SK-N-SH (cell line): ENCODE measurements around the gene ALPI. TPM values are rescaled to one million over a fixed set of nuclear protein-coding genes. Genes with fewer than 3 reads are reported as not detected.

Experiments
- CTCF ChIA-PET: fragments of 300-600, 350-600 bp; formaldehyde crosslinking; extraction: SDS; loops from one replicate; lab custom pipeline; 2021; lab: Yijun Ruan, JAX
- POLR2A ChIA-PET: fragments of 350-600 bp; sonication (Branson Sonifier 250); formaldehyde crosslinking; extraction: SDS; loops from one replicate; lab custom pipeline; 2020; ENCODE audit warnings: antibody characterized with exemption, inconsistent platforms; lab: Yijun Ruan, JAX
- DNase-seq: peaks from one replicate; pipeline ENCODE4 v3.0.0; 2012
- H2AFZ ChIP-seq: fragments of 200-600 bp; sonication (generic); 2 replicates; pipeline ENCODE4 v1.8.1; 2016; ENCODE audit warnings: antibody characterized with exemption, mild to moderate bottlenecking, low read depth
- H3F3A ChIP-seq: fragments of 200-600 bp; sonication (generic); replicated peaks from 2 replicates; pipeline ENCODE3; 2016; ENCODE audit warnings: antibody characterized with exemption, mild to moderate bottlenecking; ENCODE audit not compliant: insufficient read depth
- H3K27ac ChIP-seq, 2 experiments: fragments of 200-500 bp in 1 of 2; fragments of 200-600 bp in 1 of 2; sonication (Bioruptor generic) in 1 of 2; sonication (generic), shearing (Covaris generic) in 1 of 2; 2 replicates each; pipeline versions ENCODE4 v1.5.1 to v1.6.1; 2014 to 2016; ENCODE audit warnings: low read depth in 2 of 2, inconsistent platforms in 1 of 2, low read length in 1 of 2, mild to moderate bottlenecking in 1 of 2, mixed read lengths in 1 of 2
- H3K27me3 ChIP-seq: fragments of 200-600 bp; sonication (generic), shearing (Covaris generic); 2 replicates; pipeline ENCODE4 v1.6.1; 2016; ENCODE audit warnings: mixed run types; ENCODE audit not compliant: insufficient read depth
- H3K36me3 ChIP-seq, 2 experiments: fragments of 200-500 bp in 1 of 2; fragments of 200-600 bp in 1 of 2; sonication (Bioruptor generic) in 1 of 2; sonication (generic) in 1 of 2; replicated peaks in 1 of 2; 2 replicates each; pipeline versions ENCODE3 to v1.5.1; 2014 to 2016; ENCODE audit warnings: low read length in 1 of 2, mild to moderate bottlenecking in 1 of 2; ENCODE audit not compliant: insufficient read depth in 2 of 2, control insufficient read depth in 1 of 2
- H3K4me1 ChIP-seq, 2 experiments: fragments of 200-500 bp in 1 of 2; fragments of 200-600 bp in 1 of 2; sonication (Bioruptor generic) in 1 of 2; sonication (generic), shearing (Covaris generic) in 1 of 2; 2 replicates each; pipeline versions ENCODE4 v1.5.1 to v1.6.1; 2014 to 2016; ENCODE audit warnings: low read depth in 1 of 2, low read length in 1 of 2, mixed run types in 1 of 2; ENCODE audit not compliant: insufficient read depth in 2 of 2, control insufficient read depth in 1 of 2
- H3K4me2 ChIP-seq: fragments of 200-600 bp; sonication (generic), shearing (Covaris generic); 2 replicates; pipeline ENCODE4 v1.6.1; 2017; ENCODE audit warnings: mixed run types
- H3K4me3 ChIP-seq, 2 experiments: fragments of 200-500 bp in 1 of 2; fragments of 200-600 bp in 1 of 2; sonication (Bioruptor generic) in 1 of 2; sonication (generic), shearing (Covaris generic) in 1 of 2; 2 replicates each; pipeline versions ENCODE4 v1.5.1 to v1.8.1; 2014 to 2016; ENCODE audit warnings: low read depth in 2 of 2, inconsistent platforms in 1 of 2, low read length in 1 of 2, mild to moderate bottlenecking in 1 of 2, mixed read lengths in 1 of 2, moderate library complexity in 1 of 2
- H3K79me2 ChIP-seq: fragments of 200-600 bp; sonication (generic); 2 replicates; pipeline ENCODE4 v1.8.1; 2017; ENCODE audit warnings: mild to moderate bottlenecking; ENCODE audit not compliant: insufficient read depth
- H3K9ac ChIP-seq: fragments of 200-600 bp; sonication (generic); 2 replicates; pipeline ENCODE4 v1.6.1; 2017; ENCODE audit warnings: mixed run types
- H3K9me2 ChIP-seq: fragments of 200-600 bp; sonication (generic); 2 replicates; pipeline ENCODE4 v1.6.1; 2017; ENCODE audit warnings: mixed run types
- H3K9me3 ChIP-seq: fragments of 200-600 bp; sonication (generic); 2 replicates; pipeline ENCODE4 v1.6.1; 2017; ENCODE audit warnings: mixed run types, mild to moderate bottlenecking, moderate library complexity
- H4K20me1 ChIP-seq: fragments of 200-600 bp; sonication (generic); 2 replicates; pipeline ENCODE4 v1.6.1; 2017; ENCODE audit warnings: mild to moderate bottlenecking, mixed run types; ENCODE audit not compliant: insufficient read depth
- EP300 ChIP-seq, 2 experiments: IDR thresholded peaks; 2 replicates each; pipeline versions ENCODE4 v1.4.0 to v1.6.1; 2012; ENCODE audit warnings: borderline replicate concordance in 1 of 2, low read depth in 1 of 2, low read length in 1 of 2
- FOSL2 ChIP-seq: IDR thresholded peaks from 2 replicates; pipeline ENCODE4 v1.4.0; 2012; ENCODE audit warnings: low read depth, mild to moderate bottlenecking, moderate library complexity, borderline replicate concordance
- GATA2 ChIP-seq: sonication (generic); formaldehyde crosslinking; IDR thresholded peaks from 2 replicates; pipeline ENCODE4 v1.5.0; 2020; ENCODE audit warnings: mild to moderate bottlenecking, missing genetic modification reagents
- IRF3 ChIP-seq: fragments of 150-350 bp; IDR thresholded peaks from 2 replicates; pipeline ENCODE4 v1.6.1; 2016; ENCODE audit warnings: mild to moderate bottlenecking, low read depth, low read length
- MEF2A ChIP-seq: IDR thresholded peaks from 2 replicates; pipeline ENCODE4 v1.4.0; 2012; ENCODE audit warnings: low read depth, borderline replicate concordance
- MXI1 ChIP-seq: IDR thresholded peaks from 2 replicates; pipeline ENCODE4 v1.6.1; 2012; ENCODE audit warnings: mild to moderate bottlenecking, low read depth, low read length, improper control_type of control experiment
- NFIC ChIP-seq: IDR thresholded peaks from 2 replicates; pipeline ENCODE4 v1.4.0; 2012; ENCODE audit warnings: borderline replicate concordance
- POLR2AphosphoS5 ChIP-seq: IDR thresholded peaks from 2 replicates; pipeline ENCODE4 v1.6.1; 2012; ENCODE audit warnings: low read depth, low read length
- RAD21 ChIP-seq: IDR thresholded peaks from 2 replicates; pipeline ENCODE4 v1.6.1; 2012; ENCODE audit warnings: mild to moderate bottlenecking, low read length
- REST ChIP-seq: IDR thresholded peaks from 2 replicates; pipeline ENCODE4 v1.6.1; 2012; ENCODE audit warnings: mild to moderate bottlenecking, low read depth, low read length, moderate library complexity
- RXRA ChIP-seq: IDR thresholded peaks from 2 replicates; pipeline ENCODE4 v1.4.0; 2012; ENCODE audit warnings: low read depth, mild to moderate bottlenecking, borderline replicate concordance
- SIN3A ChIP-seq: IDR thresholded peaks from 2 replicates; pipeline ENCODE4 v1.6.1; 2012; ENCODE audit warnings: low read depth, mild to moderate bottlenecking, low read length, moderate library complexity, borderline replicate concordance
- TAF1 ChIP-seq: IDR thresholded peaks from 2 replicates; pipeline ENCODE4 v1.6.1; 2012; ENCODE audit warnings: low read depth, mild to moderate bottlenecking, low read length, moderate library complexity, borderline replicate concordance
- USF1 ChIP-seq: IDR thresholded peaks from 2 replicates; pipeline ENCODE4 v1.4.0; 2012; ENCODE audit warnings: low read depth, borderline replicate concordance
- USF2 ChIP-seq: fragments of 150-350 bp; IDR thresholded peaks from 2 replicates; pipeline ENCODE4 v1.6.1; 2017; ENCODE audit warnings: antibody characterized with exemption, low read length, low read depth, borderline replicate concordance
- YY1 ChIP-seq: IDR thresholded peaks from 2 replicates; pipeline ENCODE4 v1.4.0; 2012; ENCODE audit warnings: low read depth, mild to moderate bottlenecking
- WGBS: methylation state at CpG from one replicate; pipeline ENCODE4 v1.1.6; 2017; ENCODE audit warnings: low lambda C conversion rate; 5-methylcytosine and 5-hydroxymethylcytosine counted together
- polyA plus RNA-seq, 3 experiments: library from polyadenylated mRNA; depleted of rRNA; stranded (reverse); fragments of >200 nt; gene quantifications; 2 replicates each; pipeline ENCODE4 v1.2.3, GENCODE V29; 2012

ALPI gene
- polyA plus RNA-seq, 1 of the 3 experiments (the other 2 are of a cell fraction) = not detected

- no peaks in the 10 kb centered on the region for H3K9me2 ChIP-seq
- H2AFZ ChIP-seq = no peak overlapping the region
- H3K9ac ChIP-seq = no peak overlapping the region
- no peak overlapping the region for H3K4me2 ChIP-seq
- no peak overlapping the region for H3K27ac ChIP-seq
- WGBS = 29% methylated on average over 1 of the region's 13 CpGs
- no peaks in the 10 kb centered on the region for H3F3A ChIP-seq
- no peak overlapping the region for H3K4me3 ChIP-seq
- no peaks in the 10 kb centered on the region for H3K79me2 ChIP-seq
- peaks cover 0 to 4% of the 10 kb centered on the region in 2 experiments; a peak in 1 of 4 replicates for H3K4me1 ChIP-seq
- no peaks in the 10 kb centered on the region for H3K9me3 ChIP-seq
- CTCF ChIA-PET = interaction anchor here (0.9 to 7.7 kb wide), 4 partner anchors 9 to 553 kb away, joined by 3 to 56 read pairs (median 3); partner anchors contain the start of gene PRSS56
- no peak for DNase-seq
- no peaks in the 10 kb centered on the region for H3K36me3 ChIP-seq
- POLR2A ChIA-PET = no interaction called here
- TF ChIP-seq TAF1 (no peak), FOSL2 (no peak), RAD21 (no peak), POLR2AphosphoS5 (no peak), EP300 (IDR thresholded peaks at IDR 0.05; ENCODE audit: borderline replicate concordance in 1 of 2, low read depth in 1 of 2, low read length in 1 of 2) (no peak), MEF2A (no peak), RXRA (no peak), YY1 (no peak), GATA2 (CRISPR knock-in tag) (no peak), REST (no peak), USF2 (no peak), MXI1 (no peak), USF1 (no peak), NFIC (no peak), IRF3 (no peak), SIN3A (no peak)
- TF ChIP-seq, all 33 proteins: peak for 0
- no peaks in the 10 kb centered on the region for H4K20me1 ChIP-seq
- H3K27me3 ChIP-seq = peaks cover 39% of the 10 kb centered on the region
Measured at GRCh38 chr2:232477751-232478510, 22.0 kb downstream of the ALPI start.
